GM18520 (cell line): ENCODE measurements around the gene ASPRV1.
"Not testable (repeated sequence)": the region's sequence is repeated elsewhere in the genome, so short reads cannot be mapped to it uniquely, and the experiment has no call there.

ENCODE experiments used
- ATAC-seq: cut with Tn5 transposase; IDR thresholded peaks from one replicate; pipeline ENCODE4 v1.9.1; 2021; ENCODE audit not compliant: unreplicated experiment

Gene ASPRV1

GRCh38 chr2:69961496-69961895, at the start of gene ASPRV1:
Gene ASPRV1, minus strand, starts transcription at chr2:69961631. Its CDS starts 195 bp downstream, at chr2:69961436.
- no peak for ATAC-seq

- ATAC-seq = no peak
Measured at GRCh38 chr2:70010576-70011111, 49.2 kb upstream of the ASPRV1 start.

- no peak for ATAC-seq
Measured at GRCh38 chr2:70009762-70010575, 48.5 kb upstream of the ASPRV1 start.

- no peak for ATAC-seq
Measured at GRCh38 chr2:70008290-70008689, 46.9 kb upstream of the ASPRV1 start.

GRCh38 chr2:70007151-70007550, 45.7 kb upstream of the ASPRV1 start:
- ATAC-seq = no peak

GRCh38 chr2:70006447-70006784, 45.0 kb upstream of the ASPRV1 start:
- no peak for ATAC-seq

- no peak for ATAC-seq
Measured at GRCh38 chr2:70005752-70006446, 44.5 kb upstream of the ASPRV1 start.

GRCh38 chr2:70005216-70005615, 43.8 kb upstream of the ASPRV1 start:
- no peak for ATAC-seq

- no peak for ATAC-seq
Measured at GRCh38 chr2:70003093-70003830, 41.8 kb upstream of the ASPRV1 start.

GRCh38 chr2:70002241-70002899, 40.9 kb upstream of the ASPRV1 start:
- no peak for ATAC-seq

- ATAC-seq = not testable (repeated sequence)
Measured at GRCh38 chr2:70000529-70000928, 39.1 kb upstream of the ASPRV1 start.

GRCh38 chr2:69998761-69999160, 37.3 kb upstream of the ASPRV1 start:
- no peak for ATAC-seq

- no peak for ATAC-seq
Measured at GRCh38 chr2:69997015-69997830, 35.8 kb upstream of the ASPRV1 start.

GRCh38 chr2:69995511-69995910, 34.1 kb upstream of the ASPRV1 start:
- ATAC-seq = no peak

GRCh38 chr2:69994166-69994565, 32.7 kb upstream of the ASPRV1 start:
- ATAC-seq = no peak

- no peak for ATAC-seq
Measured at GRCh38 chr2:69993708-69994107, 32.3 kb upstream of the ASPRV1 start.

GRCh38 chr2:69993048-69993565, 31.7 kb upstream of the ASPRV1 start:
- no peak for ATAC-seq

- no peak for ATAC-seq
Measured at GRCh38 chr2:69992310-69993047, 31.0 kb upstream of the ASPRV1 start.

- ATAC-seq = no peak
Measured at GRCh38 chr2:69989441-69990105, 28.1 kb upstream of the ASPRV1 start.
